Uterus (tissue), 2 donors: ENCODE data around the gene HLF.

Experiments used
- CTCF ChIP-seq, 4 experiments: fragments of 200-600 bp in 2 of 4; fragments of 450-650 bp in 2 of 4; sonication (generic) in 2 of 4; IDR thresholded peaks; one replicate each; pipeline ENCODE4 v1.5.1; 2016 to 2019; ENCODE audit warnings: antibody characterized with exemption in 4 of 4, mild to moderate bottlenecking in 2 of 4, moderate library complexity in 1 of 4
- POLR2A ChIP-seq, 2 donors: fragments of 450-650 bp; IDR thresholded peaks; one replicate each; pipeline ENCODE4 v1.6.1; 2016; ENCODE audit warnings: antibody characterized with exemption in 2 of 2, mild to moderate bottlenecking in 1 of 2, moderate library complexity in 1 of 2

- TF ChIP-seq CTCF (IDR thresholded peaks at IDR 0.05) (no peak), POLR2A (IDR thresholded peaks at IDR 0.05) (no peak)
These were observed 7.4 kb downstream of the HLF start for GRCh38 chr17:55271958-55272710.
